Neural progenitor cell (in vitro differentiated cells): ENCODE data around the gene EPB41L4B. TPM values are rescaled to one million over a fixed set of nuclear protein-coding genes. Genes with fewer than 3 reads are reported as not detected.

Experiments used
- DNase-seq: peaks from one replicate; pipeline ENCODE4 v3.0.0-alpha.2; 2016; ENCODE audit warnings: low spot score
- H2AFZ ChIP-seq: fragments of 200-600 bp; sonication (generic); replicated peaks from 2 replicates; pipeline ENCODE4 v1.6.1; 2016; ENCODE audit warnings: antibody characterized with exemption
- H3F3A ChIP-seq: fragments of 200-600 bp; sonication (generic); 2 replicates; pipeline ENCODE4 v1.6.1; 2016; ENCODE audit warnings: antibody characterized with exemption, low read depth
- H3K27ac ChIP-seq: fragments of 200-600 bp; sonication (generic); 2 replicates; pipeline ENCODE4 v1.5.1; 2016; ENCODE audit warnings: mild to moderate bottlenecking
- H3K27me3 ChIP-seq: fragments of 200-600 bp; sonication (generic); 2 replicates; pipeline ENCODE4 v1.6.1; 2016; ENCODE audit warnings: mild to moderate bottlenecking, moderate library complexity
- H3K36me3 ChIP-seq: fragments of 200-600 bp; sonication (generic); 2 replicates; pipeline ENCODE4 v1.5.1; 2016
- H3K4me1 ChIP-seq: fragments of 200-600 bp; sonication (generic); 2 replicates; pipeline ENCODE4 v1.6.1; 2016; ENCODE audit warnings: mixed run types
- H3K4me2 ChIP-seq: fragments of 200-600 bp; sonication (generic); 2 replicates; pipeline ENCODE4 v1.6.1; 2016
- H3K4me3 ChIP-seq: fragments of 200-600 bp; sonication (generic); 2 replicates; pipeline ENCODE4 v1.5.1; 2016
- H3K79me2 ChIP-seq: fragments of 200-600 bp; sonication (generic); 2 replicates; pipeline ENCODE4 v1.6.1; 2016; ENCODE audit warnings: low read depth
- H3K9ac ChIP-seq: fragments of 200-600 bp; sonication (generic); 2 replicates; pipeline ENCODE4 v1.6.1; 2016
- H3K9me3 ChIP-seq: fragments of 200-600 bp; sonication (generic); 2 replicates; pipeline ENCODE4 v1.5.1; 2016; ENCODE audit warnings: low read depth
- H4K20me1 ChIP-seq: fragments of 200-600 bp; sonication (generic); 2 replicates; pipeline ENCODE4 v1.6.1; 2016; ENCODE audit warnings: low read depth
- H3K27ac Mint-ChIP-seq: 3 replicates; pipeline ENCODE4 v1.8.0; 2021; ENCODE audit warnings: mixed read lengths
- H3K27me3 Mint-ChIP-seq: 2 replicates; pipeline ENCODE4 v1.8.0; 2022; ENCODE audit warnings: low read depth, mild to moderate bottlenecking, inconsistent platforms, moderate library complexity, mixed read lengths; ENCODE audit not compliant: insufficient read depth
- H3K36me3 Mint-ChIP-seq: 3 replicates; pipeline ENCODE4 v1.8.0; 2021; ENCODE audit warnings: mixed read lengths
- H3K4me1 Mint-ChIP-seq: 3 replicates; pipeline ENCODE4 v1.8.0; 2021; ENCODE audit warnings: mixed read lengths
- H3K4me3 Mint-ChIP-seq: 3 replicates; pipeline ENCODE4 v1.8.0; 2021; ENCODE audit warnings: mild to moderate bottlenecking, moderate library complexity, mixed read lengths
- H3K9me3 Mint-ChIP-seq: 3 replicates; pipeline ENCODE4 v1.8.0; 2020; ENCODE audit warnings: mixed read lengths
- CTCF ChIP-seq: fragments of 200-600 bp; sonication (generic); IDR thresholded peaks from 2 replicates; pipeline ENCODE4 v1.5.1; 2017; ENCODE audit warnings: antibody characterized with exemption, mild to moderate bottlenecking
- EZH2 ChIP-seq: fragments of 200-600 bp; sonication (generic); IDR thresholded peaks from 2 replicates; pipeline ENCODE4 v1.6.1; 2017; ENCODE audit warnings: antibody characterized with exemption, mild to moderate bottlenecking, moderate library complexity
- EZH2phosphoT487 ChIP-seq: fragments of 200-600 bp; sonication (generic); IDR thresholded peaks from 2 replicates; pipeline ENCODE4 v1.6.1; 2017; ENCODE audit warnings: antibody characterized with exemption
- total RNA-seq: library from RNA; depleted of rRNA; stranded (reverse); fragments of >200 nt; gene quantifications from 2 replicates; pipeline ENCODE4 v1.2.3, GENCODE V29; 2015; ENCODE audit warnings: low replicate concordance

Gene EPB41L4B
- total RNA-seq, 1 donor from 2014 or later: 6.2 TPM

GRCh38 chr9:109164042-109164441, 156.8 kb downstream of the EPB41L4B start:
- DNase-seq: no peak
- Histone ChIP-seq H3K36me3 (no peaks in the 10 kb centered on the region), H2AFZ (no peak overlapping the region), H4K20me1 (peaks cover 10% of the 10 kb centered on the region), H3K4me3 (no peak overlapping the region), H3K27me3 (peaks cover 68% of the 10 kb centered on the region), H3K9me3 (peaks cover 6% of the 10 kb centered on the region), H3F3A (peaks cover 31% of the 10 kb centered on the region), H3K4me2 (no peak overlapping the region), H3K79me2 (no peaks in the 10 kb centered on the region), H3K9ac (no peak overlapping the region), H3K27ac (no peak overlapping the region), H3K4me1 (peaks cover 9% of the 10 kb centered on the region)
- Mint-ChIP-seq H3K9me3 (peaks cover 13% of the 10 kb centered on the region), H3K27ac (no peak overlapping the region), H3K4me3 (no peak overlapping the region), H3K36me3 (peaks cover 7% of the 10 kb centered on the region), H3K4me1 (peaks cover 20% of the 10 kb centered on the region), H3K27me3 (peaks cover 37% of the 10 kb centered on the region)
- TF ChIP-seq CTCF (no peak), EZH2phosphoT487 (no peak), EZH2 (no peak)

GRCh38 chr9:109163194-109163593, 157.7 kb downstream of the EPB41L4B start:
- no peaks in the 10 kb centered on the region for H3K79me2 ChIP-seq
- Mint-ChIP-seq H3K4me3 (no peak overlapping the region), H3K36me3 (peaks cover 7% of the 10 kb centered on the region), H3K27ac (no peak overlapping the region), H3K27me3 (peaks cover 37% of the 10 kb centered on the region), H3K4me1 (peaks cover 20% of the 10 kb centered on the region), H3K9me3 (peaks cover 13% of the 10 kb centered on the region)
- no peak overlapping the region for H2AFZ ChIP-seq
- peaks cover 10% of the 10 kb centered on the region for H4K20me1 ChIP-seq
- H3K9me3 ChIP-seq: peaks cover 6% of the 10 kb centered on the region
- peaks cover 60% of the 10 kb centered on the region for H3K27me3 ChIP-seq
- H3K4me2 ChIP-seq: no peak overlapping the region
- peaks cover 9% of the 10 kb centered on the region for H3K4me1 ChIP-seq
- H3K9ac ChIP-seq: no peak overlapping the region
- no peak overlapping the region for H3K27ac ChIP-seq
- no peak for TF ChIP-seq EZH2phosphoT487
- no peak for TF ChIP-seq CTCF
- no peak for TF ChIP-seq EZH2
- H3F3A ChIP-seq: peaks cover 31% of the 10 kb centered on the region
- DNase-seq: no peak
- no peak overlapping the region for H3K4me3 ChIP-seq
- H3K36me3 ChIP-seq: no peaks in the 10 kb centered on the region

DNA sequence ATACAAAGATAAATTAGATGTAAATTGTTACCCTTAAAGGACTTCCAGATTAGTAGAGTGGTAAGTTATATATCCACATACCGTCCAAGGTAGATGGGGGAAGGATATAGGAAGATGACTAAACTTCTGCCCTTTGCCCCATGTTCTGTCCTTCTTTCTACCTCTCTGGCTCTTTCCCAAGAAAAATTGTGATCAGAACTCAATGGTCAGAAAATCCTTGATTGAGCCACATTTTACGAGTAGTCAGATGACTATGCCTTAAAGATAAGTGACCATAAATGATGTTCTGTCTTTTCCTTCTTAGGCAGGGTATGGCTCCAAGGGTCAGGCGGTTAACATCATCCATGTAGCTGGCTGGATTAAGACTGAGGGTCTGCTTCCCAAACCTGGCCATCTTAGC, 158.2 kb downstream of the EPB41L4B start:
- peaks cover 27% of the 10 kb centered on the region for H3F3A ChIP-seq
- Mint-ChIP-seq H3K9me3 (peaks cover 13% of the 10 kb centered on the region), H3K27me3 (peaks cover 37% of the 10 kb centered on the region), H3K36me3 (peaks cover 7% of the 10 kb centered on the region), H3K27ac (no peak overlapping the region), H3K4me3 (no peak overlapping the region), H3K4me1 (peaks cover 20% of the 10 kb centered on the region)
- H4K20me1 ChIP-seq: peaks cover 10% of the 10 kb centered on the region
- H3K9me3 ChIP-seq: peaks cover 6% of the 10 kb centered on the region
- peaks cover 55% of the 10 kb centered on the region for H3K27me3 ChIP-seq
- no peak overlapping the region for H3K4me2 ChIP-seq
- peaks cover 9% of the 10 kb centered on the region for H3K4me1 ChIP-seq
- no peaks in the 10 kb centered on the region for H3K79me2 ChIP-seq
- no peak overlapping the region for H3K4me3 ChIP-seq
- no peak overlapping the region for H3K27ac ChIP-seq
- H3K9ac ChIP-seq: no peak overlapping the region
- DNase-seq: no peak
- TF ChIP-seq EZH2 (no peak), EZH2phosphoT487 (no peak), CTCF (no peak)
- no peak overlapping the region for H2AFZ ChIP-seq
- no peaks in the 10 kb centered on the region for H3K36me3 ChIP-seq
